ENCODE data around the gene SYT2.

SYT2 gene

GRCh38 chr1:202703191-202703590, 7.1 kb downstream of the SYT2 start:
- DNase-seq: no peak

GRCh38 chr1:202702088-202702487, 8.2 kb downstream of the SYT2 start:
- no peak for DNase-seq

GRCh38 chr1:202701200-202701599, 9.1 kb downstream of the SYT2 start:
- no peak for DNase-seq

GRCh38 chr1:202700061-202700460, 10.2 kb downstream of the SYT2 start:
- DNase-seq: no peak

GRCh38 chr1:202698276-202698675, 12.0 kb downstream of the SYT2 start:
- no peak for DNase-seq

GRCh38 chr1:202697038-202697437, 13.2 kb downstream of the SYT2 start:
- DNase-seq: peak; percentile 6

GRCh38 chr1:202694314-202694713, 15.9 kb downstream of the SYT2 start:
- no peak for DNase-seq

- DNase-seq: no peak
Observed at GRCh38 chr1:202692959-202693555, 17.2 kb downstream of the SYT2 start.

- DNase-seq: peak; percentile 89
Observed at GRCh38 chr1:202691816-202692215, 18.4 kb downstream of the SYT2 start.

- no peak for DNase-seq
Observed at GRCh38 chr1:202689493-202690342, 20.5 kb downstream of the SYT2 start.

- DNase-seq: no peak
Observed at GRCh38 chr1:202689082-202689481, 21.2 kb downstream of the SYT2 start.

GRCh38 chr1:202688401-202688800, 21.9 kb downstream of the SYT2 start:
- no peak for DNase-seq

GRCh38 chr1:202687798-202688197, 22.5 kb downstream of the SYT2 start:
- no peak for DNase-seq

GRCh38 chr1:202687370-202687769, 22.9 kb downstream of the SYT2 start:
- DNase-seq: no peak

GRCh38 chr1:202685641-202686040, 24.6 kb downstream of the SYT2 start:
- DNase-seq: no peak

GRCh38 chr1:202684716-202685115, 25.5 kb downstream of the SYT2 start:
- no peak for DNase-seq

- DNase-seq: no peak
Observed at GRCh38 chr1:202683029-202683428, 27.2 kb downstream of the SYT2 start.

- no peak for DNase-seq
Observed at GRCh38 chr1:202682477-202682876, 27.8 kb downstream of the SYT2 start.

- DNase-seq: no peak
Observed at GRCh38 chr1:202681736-202682420, 28.4 kb downstream of the SYT2 start.

- no peak for DNase-seq
Observed at GRCh38 chr1:202680586-202681352, 29.5 kb downstream of the SYT2 start.

- DNase-seq: no peak
Observed at GRCh38 chr1:202679406-202680177, 30.7 kb downstream of the SYT2 start.

GRCh38 chr1:202677433-202677832, 32.8 kb downstream of the SYT2 start:
- no peak for DNase-seq
